Measurements from ENCODE around the gene FBXW2. TPM values are rescaled to one million over a fixed set of nuclear protein-coding genes. Genes with fewer than 3 reads are reported as not detected.

The FBXW2 gene
- total RNA-seq, 2 donors from 2014 or later = 16.6 to 19.1 TPM

DNA sequence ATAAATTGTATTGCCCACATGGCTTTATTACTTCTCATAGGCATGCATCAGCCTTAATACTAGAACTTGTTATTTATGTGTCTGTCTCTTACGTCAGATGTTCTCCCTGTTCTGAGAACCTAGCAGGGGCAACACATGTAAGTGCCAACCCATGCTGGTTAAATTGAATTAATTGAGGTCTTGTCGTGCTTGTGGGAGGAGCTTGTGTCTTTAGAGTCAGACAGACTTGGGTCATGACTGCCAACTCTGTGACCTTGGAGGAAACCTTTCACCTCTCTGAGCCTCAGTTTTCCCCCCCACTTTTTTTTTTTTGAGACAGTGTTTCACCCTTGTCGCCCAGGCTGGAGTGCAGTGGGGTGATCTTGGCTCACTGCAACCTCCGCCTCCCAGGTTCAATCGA lies 76.7 kb downstream of the FBXW2 start:
- Histone ChIP-seq H3K36me3 (replicated peaks in 1 of 2; ENCODE audit: insufficient read depth in 1 of 2, low read depth in 2 of 2) (no peaks in the 10 kb centered on the region), H3K4me1 (peaks cover 16% of the 10 kb centered on the region), H3K4me3 (no peak overlapping the region), H3K27ac (no peak overlapping the region), H3K27me3 (no peaks in the 10 kb centered on the region), H3K9me3 (no peaks in the 10 kb centered on the region)
- no peak for DNase-seq
- TF ChIP-seq CTCF (IDR thresholded peaks at IDR 0.05) = no peak
- TF ChIP-seq POLR2A (IDR thresholded peaks at IDR 0.05) = no peak
- no peak for ATAC-seq
- intact Hi-C loops (cut with DNase I) = no loop called here
- WGBS, 2 donors = 67 to 73% methylated on average over 5 of the region's 5 CpGs

- Histone ChIP-seq H3K4me1 (peaks cover 26% of the 10 kb centered on the region), H3K27ac (no peak overlapping the region), H3K36me3 (replicated peaks in 1 of 2; ENCODE audit: insufficient read depth in 1 of 2, low read depth in 2 of 2) (no peaks in the 10 kb centered on the region), H3K9me3 (no peaks in the 10 kb centered on the region), H3K27me3 (no peaks in the 10 kb centered on the region), H3K4me3 (no peak overlapping the region)
- ATAC-seq = no peak
- intact Hi-C loops (cut with DNase I) = no loop called here
- TF ChIP-seq POLR2A (IDR thresholded peaks at IDR 0.05) = no peak
- TF ChIP-seq CTCF (IDR thresholded peaks at IDR 0.05) = no peak
- peak in 1 of 4 donors; percentile 23 for DNase-seq
- 78 to 80% methylated on average over 8 to 12 of the region's 14 CpGs for WGBS, 2 donors
These were observed 77.8 kb downstream of the FBXW2 start for GRCh38 chr9:120715389-120715924.

DNA sequence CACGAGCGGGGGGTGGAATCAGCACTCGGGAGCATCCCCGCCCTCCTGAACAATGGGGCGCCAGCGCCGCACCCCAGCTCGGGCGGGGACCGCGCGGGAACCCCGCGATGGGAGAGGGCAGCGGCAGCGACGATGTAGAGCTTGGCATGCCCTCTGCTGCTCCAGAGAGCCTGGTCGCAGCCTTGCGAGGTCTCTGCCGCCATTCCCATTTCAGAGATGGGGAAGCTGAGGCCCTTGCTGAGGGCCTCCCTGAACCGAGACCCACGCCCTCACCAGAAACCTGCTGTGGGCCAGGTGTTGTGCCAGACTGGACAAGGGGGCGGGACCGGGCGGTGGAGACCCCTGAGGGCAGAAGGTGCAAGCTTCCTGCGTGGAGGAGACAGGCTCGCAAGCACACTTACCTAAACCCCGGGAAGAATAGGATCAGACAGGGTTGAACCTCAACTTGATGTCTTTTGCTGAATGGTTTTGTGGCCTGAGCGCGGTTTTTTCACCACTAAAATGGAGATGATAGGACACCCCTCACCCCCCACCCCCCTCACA lies 78.3 kb downstream of the FBXW2 start:
- WGBS, 2 donors = 12% methylated on average over 30 of the region's 30 CpGs; no CpG with 5 or more reads in 1 of the 2 donors
- intact Hi-C loops (cut with DNase I) = no loop called here
- no peak for TF ChIP-seq POLR2A (IDR thresholded peaks at IDR 0.05)
- TF ChIP-seq CTCF (IDR thresholded peaks at IDR 0.05) = no peak
- DNase-seq (peak in 1 of 4 donors; percentile 30), ATAC-seq (no peak)
- H3K4me3 ChIP-seq = peak overlapping the region; percentile 44 to 81
- no peaks in the 10 kb centered on the region for H3K27me3 ChIP-seq
- no peaks in the 10 kb centered on the region for H3K36me3 ChIP-seq (replicated peaks in 1 of 2; ENCODE audit: insufficient read depth in 1 of 2, low read depth in 2 of 2)
- no peaks in the 10 kb centered on the region for H3K9me3 ChIP-seq
- peaks cover 28% of the 10 kb centered on the region for H3K4me1 ChIP-seq
- H3K27ac ChIP-seq = peak overlapping the region in 3 of 4 donors; percentile 73 to 83 (median 79)

GRCh38 chr9:120714088-120714845 lies 78.9 kb downstream of the FBXW2 start, which contains the start of gene MEGF9:
Gene MEGF9 (minus strand): TSS chr9:120714470. CDS start chr9:120714358, 112 bp downstream.
- TF ChIP-seq POLR2A (IDR thresholded peaks at IDR 0.05) (peak; percentile 77 to 79 (median 77)), CTCF (IDR thresholded peaks at IDR 0.05) (no peak)
- ATAC-seq (peak; percentile 96), DNase-seq (peak; percentile 98 to 99 (median 98))
- Histone ChIP-seq H3K27ac (peak within 1 kb of the TSS; percentile 60 to 83 (median 76)), H3K4me1 (peaks cover 34% of the 10 kb centered on the region), H3K9me3 (no peaks in the 10 kb centered on the region), H3K36me3 (replicated peaks in 1 of 2; ENCODE audit: insufficient read depth in 1 of 2, low read depth in 2 of 2) (no peaks in the 10 kb centered on the region), H3K27me3 (no peaks in the 10 kb centered on the region), H3K4me3 (peak within 1 kb of the TSS; percentile 81 to 89)
- intact Hi-C loops (cut with DNase I) = no loop called here
- WGBS, 2 donors = 0% methylated on average over 14 to 72 of the region's 102 CpGs
